ENCODE data around the gene RELL1.

- TF ChIP-seq NFRKB (IDR thresholded peaks at IDR 0.05), result no peak
- TF ChIP-seq SP1 (IDR thresholded peaks at IDR 0.05), result no peak
- TF ChIP-seq ELF4 (IDR thresholded peaks at IDR 0.05), result no peak
- TF ChIP-seq SUZ12 (IDR thresholded peaks at IDR 0.05), result no peak
- TF ChIP-seq ZNF384 (IDR thresholded peaks at IDR 0.05), result no peak
These were observed 123.6 kb downstream of the RELL1 start for GRCh38 chr4:37562592-37562991.
